Bronchus fibroblast of lung (primary cell): ENCODE measurements around the gene CREG1. TPM values are rescaled to one million over a fixed set of nuclear protein-coding genes. Genes with fewer than 3 reads are reported as not detected.

Source experiments
- total RNA-seq: library from RNA; depleted of rRNA; stranded (reverse); fragments of >200 nt; gene quantifications from 2 replicates; pipeline ENCODE4 v1.2.3, GENCODE V29; 2015

The CREG1 gene
- 8.3 and 11.1 TPM in 2 replicates for total RNA-seq

GRCh38 chr1:167553136-167554027, at the start of gene CREG1:
Gene CREG1 (minus strand): TSS chr1:167553762.

GRCh38 chr1:167518331-167518700, 35.2 kb downstream of the CREG1 start, which contains the start of gene CD247:
Gene CD247 (minus strand): TSS chr1:167518529. CDS start chr1:167518465, 64 bp downstream.

Other genes with a start within 250 kb of the CREG1 start
- gene CD247, start 35.2 kb downstream of the CREG1 start, total RNA-seq = not detected in 2 replicates
- under 0.01 TPM in 2 replicates for gene RCSD1, start 76.5 kb upstream of the CREG1 start, total RNA-seq
- gene MPZL1, start 168.2 kb upstream of the CREG1 start, total RNA-seq = 38.1 and 42.2 TPM in 2 replicates